Lower lobe of right lung (tissue), 2 donors: ENCODE data around the gene TTC7B. TPM values are rescaled to one million over a fixed set of nuclear protein-coding genes. Genes with fewer than 3 reads are reported as not detected.

ENCODE experiments used
- ATAC-seq, 2 donors: fragments of 200-7000 bp; cut with Tn5 transposase; one replicate each; pipeline ENCODE4 v1.9.1; 2020 to 2022; ENCODE audit warnings: mild to moderate bottlenecking in 2 of 2, moderate library complexity in 2 of 2
- DNase-seq: peaks from one replicate; pipeline ENCODE4 v3.0.0-alpha.2; 2020
- H3K27ac ChIP-seq: fragments of 200-600 bp; one replicate; pipeline ENCODE4 v1.8.0; 2022
- H3K27me3 ChIP-seq: fragments of 200-600 bp; one replicate; pipeline ENCODE4 v1.8.0; 2022; ENCODE audit warnings: low read depth
- H3K36me3 ChIP-seq: fragments of 200-600 bp; one replicate; pipeline ENCODE4 v1.8.0; 2022; ENCODE audit warnings: mild to moderate bottlenecking
- H3K4me1 ChIP-seq: fragments of 200-600 bp; one replicate; pipeline ENCODE4 v1.8.0; 2022
- H3K4me3 ChIP-seq: fragments of 200-600 bp; one replicate; pipeline ENCODE4 v1.8.0; 2022; ENCODE audit warnings: mild to moderate bottlenecking
- H3K9me3 ChIP-seq: fragments of 200-600 bp; one replicate; pipeline ENCODE4 v1.8.0; 2022
- CTCF ChIP-seq: fragments of 200-600 bp; IDR thresholded peaks from one replicate; pipeline ENCODE4 v1.8.0; 2022; ENCODE audit warnings: antibody characterized with exemption, mild to moderate bottlenecking
- intact Hi-C: fragments of 100-400 bp; cut with DNase I; formaldehyde crosslinking; loops from one replicate; pipeline ENCODE4 v1.11.0; 2022
- total RNA-seq: library from RNA; stranded (reverse); fragmentation: NEBNext Ultra II Directional; extraction: Animal tissue kit (Norgen Biotek cat#: 25700); gene quantifications from one replicate; pipeline ENCODE4 v1.2.1, GENCODE V29; 2021
- donor health status: DM: no; HTN: yes; CAD: no; lungs with severe emphysema.

Gene TTC7B
- total RNA-seq, 1 donor from 2014 or later, result 54.1 TPM

GRCh38 chr14:90534091-90534837, 282.0 kb downstream of the TTC7B start:
- H3K27ac ChIP-seq, result no peak overlapping the region
- ATAC-seq (peak; percentile 44 to 65), DNase-seq (peak; percentile 55)
- H3K27me3 ChIP-seq, result no peaks in the 10 kb centered on the region
- TF ChIP-seq CTCF, result no peak
- no peak overlapping the region for H3K4me3 ChIP-seq
- no peaks in the 10 kb centered on the region for H3K9me3 ChIP-seq
- peaks cover 30% of the 10 kb centered on the region for H3K4me1 ChIP-seq
- no peaks in the 10 kb centered on the region for H3K36me3 ChIP-seq
- intact Hi-C loops, result no loop called here

GRCh38 chr14:90533591-90534021, 282.6 kb downstream of the TTC7B start:
- no peak for TF ChIP-seq CTCF
- Histone ChIP-seq H3K27me3 (no peaks in the 10 kb centered on the region), H3K27ac (no peak overlapping the region), H3K4me1 (peaks cover 30% of the 10 kb centered on the region), H3K9me3 (no peaks in the 10 kb centered on the region), H3K4me3 (no peak overlapping the region), H3K36me3 (no peaks in the 10 kb centered on the region)
- intact Hi-C loops, result no loop called here
- ATAC-seq (peak; percentile 60 to 64), DNase-seq (peak; percentile 60)

GRCh38 chr14:90532826-90533525, 283.3 kb downstream of the TTC7B start:
- Histone ChIP-seq H3K36me3 (no peaks in the 10 kb centered on the region), H3K4me1 (peaks cover 30% of the 10 kb centered on the region), H3K27ac (no peak overlapping the region), H3K4me3 (no peak overlapping the region), H3K9me3 (no peaks in the 10 kb centered on the region), H3K27me3 (no peaks in the 10 kb centered on the region)
- peak in 1 of 2 donors; percentile 4 for ATAC-seq
- no peak for TF ChIP-seq CTCF
- DNase-seq, result peak; percentile 36
- intact Hi-C loops, result no loop called here

- no peak for TF ChIP-seq CTCF
- H3K27ac ChIP-seq, result no peak overlapping the region
- ATAC-seq (no peak), DNase-seq (peak; percentile 15)
- peaks cover 25% of the 10 kb centered on the region for H3K4me1 ChIP-seq
- H3K4me3 ChIP-seq, result no peak overlapping the region
- no peaks in the 10 kb centered on the region for H3K9me3 ChIP-seq
- intact Hi-C loops, result no loop called here
- H3K27me3 ChIP-seq, result no peaks in the 10 kb centered on the region
- no peaks in the 10 kb centered on the region for H3K36me3 ChIP-seq
Measured at GRCh38 chr14:90531497-90531896, 284.7 kb downstream of the TTC7B start.

GRCh38 chr14:90530523-90530922, 285.7 kb downstream of the TTC7B start:
- no peak overlapping the region for H3K27ac ChIP-seq
- H3K9me3 ChIP-seq, result no peaks in the 10 kb centered on the region
- H3K4me3 ChIP-seq, result no peak overlapping the region
- H3K27me3 ChIP-seq, result no peaks in the 10 kb centered on the region
- ATAC-seq, result no peak
- no peak for TF ChIP-seq CTCF
- intact Hi-C loops, result no loop called here
- no peaks in the 10 kb centered on the region for H3K36me3 ChIP-seq
- H3K4me1 ChIP-seq, result peaks cover 19% of the 10 kb centered on the region
- no peak for DNase-seq
